Spleen (tissue), 11 donors: ENCODE results near the gene SHISA2. TPM values are rescaled to one million over a fixed set of nuclear protein-coding genes. Genes with fewer than 3 reads are reported as not detected.
"Not testable (repeated sequence)": the region's sequence is repeated elsewhere in the genome, so short reads cannot be mapped to it uniquely, and the experiment has no call there.

Experiments
- DNase-seq: peaks from one replicate; pipeline ENCODE4 v3.0.0-alpha.2; 2020
- H3K27ac ChIP-seq, 8 donors: fragments of 200-600 bp; sonication (generic) in 7 of 8; 1 replicate in 4 of 8; 2 replicates in 4 of 8; pipeline versions ENCODE4 v1.5.0 to v1.8.0; 2016 to 2021; ENCODE audit warnings: inconsistent platforms in 4 of 8, mild to moderate bottlenecking in 4 of 8, moderate library complexity in 1 of 8
- H3K27me3 ChIP-seq, 7 donors: fragments of 200-600 bp; sonication (generic) in 6 of 7; replicated peaks in 1 of 7; 1 replicate in 4 of 7; 2 replicates in 3 of 7; pipeline versions ENCODE4 v1.5.0 to v1.8.0; 2016 to 2021; ENCODE audit warnings: inconsistent platforms in 3 of 7, mild to moderate bottlenecking in 1 of 7
- H3K36me3 ChIP-seq, 6 donors: fragments of 200-600 bp; sonication (generic) in 5 of 6; 1 replicate in 4 of 6; 2 replicates in 2 of 6; pipeline versions ENCODE4 v1.5.0 to v1.8.0; 2016 to 2021; ENCODE audit warnings: inconsistent platforms in 2 of 6
- H3K4me1 ChIP-seq, 6 donors: fragments of 200-600 bp; sonication (generic) in 5 of 6; 1 replicate in 3 of 6; 2 replicates in 3 of 6; pipeline versions ENCODE4 v1.5.0 to v1.8.0; 2016 to 2021; ENCODE audit warnings: inconsistent platforms in 3 of 6
- H3K4me3 ChIP-seq, 8 donors: fragments of 200-600 bp; sonication (generic) in 7 of 8; 1 replicate in 4 of 8; 2 replicates in 4 of 8; pipeline versions ENCODE4 v1.5.0 to v1.8.0; 2016 to 2021; ENCODE audit warnings: inconsistent platforms in 4 of 8, mild to moderate bottlenecking in 4 of 8, moderate library complexity in 2 of 8
- H3K9me3 ChIP-seq, 8 donors: fragments of 200-600 bp; sonication (generic) in 7 of 8; 1 replicate in 4 of 8; 2 replicates in 4 of 8; pipeline versions ENCODE4 v1.5.0 to v1.8.0; 2016 to 2021; ENCODE audit warnings: inconsistent platforms in 4 of 8
- POLR2A ChIP-seq, 3 donors: fragments of 450-650 bp; IDR thresholded peaks; one replicate each; pipeline ENCODE4 v1.5.1; 2017; ENCODE audit warnings: antibody characterized with exemption in 3 of 3, mild to moderate bottlenecking in 1 of 3
- POLR2AphosphoS5 ChIP-seq, 3 donors: sonication (generic); formaldehyde crosslinking; IDR thresholded peaks; one replicate each; pipeline ENCODE4 v1.5.1; 2017; ENCODE audit warnings: antibody characterized with exemption in 3 of 3
- WGBS, 5 donors: extraction: QIAGEN DNeasy Blood & Tissue Kit in 3 of 5; methylation state at CpG; one replicate each; pipeline versions ENCODE4 v1.1.5 to v1.1.7; 2013 to 2018; 5-methylcytosine and 5-hydroxymethylcytosine counted together
- intact Hi-C: fragments of 100-400 bp; cut with DNase I; formaldehyde crosslinking; loops from one replicate; pipeline ENCODE4 v1.15.0; 2023; ENCODE audit warnings: low total_unique reads
- polyA plus RNA-seq, 3 donors: library from polyadenylated mRNA; stranded (reverse); fragments of 200-250 nt; gene quantifications; one replicate each; pipeline ENCODE4 v1.2.1, GENCODE V29; 2013
- total RNA-seq, 7 donors: library from RNA; depleted of rRNA in 3 of 7; stranded (reverse); fragments of >200 nt in 3 of 7; fragmentation: NEBNext Ultra II Directional in 4 of 7; extraction: Animal tissue kit (Norgen Biotek cat#: 25700) in 4 of 7; gene quantifications; one replicate each; pipeline versions ENCODE4 v1.1.0 to v1.2.1, GENCODE V29; 2016 to 2021
- TF ChIP-seq, protein P1 (sequence below), 11 experiments: fragments of 200-600 bp in 7 of 11; fragments of 450-650 bp in 4 of 11; sonication (generic) in 4 of 11; IDR thresholded peaks in 8 of 11; conservative IDR thresholded peaks in 3 of 11; 1 replicate in 7 of 11; 2 replicates in 4 of 11; pipeline versions ENCODE4 v1.4.0 to v1.8.0; 2016 to 2021; ENCODE audit warnings: antibody characterized with exemption in 11 of 11, inconsistent platforms in 4 of 11, mild to moderate bottlenecking in 1 of 11
- donor health status: healthy with polysubstance abuse.
- donor health status: DM: no; HTN: no; CAD: no; lungs with moderate emphysema.
- donor health status: DM: no; HTN: no; CAD: no.
- donor health status: Bipolar disorder and iron deficiency.
- donor health status: healthy.
- donor health status: DM: no; HTN: no; CAD: no.
- donor health status: DM: yes; HTN: yes; CAD: no.

The SHISA2 gene
- total and polyA plus RNA-seq, 10 donors: 0.27 to 1.5 (median 0.45) TPM; not detected in 2

DNA sequence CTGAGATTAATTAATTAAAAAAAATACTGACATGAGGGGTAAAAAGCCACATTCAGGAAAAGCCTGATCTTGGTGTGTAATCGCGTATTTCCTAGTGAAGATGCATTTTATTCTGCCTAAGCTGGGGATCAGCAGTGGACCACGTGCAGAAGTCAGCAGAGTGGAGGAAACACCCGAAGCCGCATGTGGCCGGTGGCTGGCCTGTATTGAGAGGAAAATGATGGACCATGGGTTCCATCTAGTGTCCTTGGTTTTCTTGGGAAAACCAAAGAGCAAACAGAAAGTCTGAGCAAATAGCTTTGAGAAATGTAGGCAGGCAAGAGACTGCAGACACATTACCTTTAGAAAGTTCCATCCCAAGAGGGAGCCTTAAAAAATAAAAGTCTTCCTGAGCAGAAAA is 23.7 kb upstream of the SHISA2 start:
- WGBS, 5 donors: 52 to 67% (median 57%) methylated on average over 6 of the region's 6 CpGs
- no peaks in the 10 kb centered on the region for H3K4me1 ChIP-seq
- intact Hi-C loops: no loop called here
- H3K4me3 ChIP-seq: no peak overlapping the region
- no peaks in the 10 kb centered on the region for H3K36me3 ChIP-seq
- TF ChIP-seq POLR2AphosphoS5 (IDR thresholded peaks at IDR 0.05) (no peak), POLR2A (IDR thresholded peaks at IDR 0.05) (no peak)
- TF ChIP-seq, protein P1, sequence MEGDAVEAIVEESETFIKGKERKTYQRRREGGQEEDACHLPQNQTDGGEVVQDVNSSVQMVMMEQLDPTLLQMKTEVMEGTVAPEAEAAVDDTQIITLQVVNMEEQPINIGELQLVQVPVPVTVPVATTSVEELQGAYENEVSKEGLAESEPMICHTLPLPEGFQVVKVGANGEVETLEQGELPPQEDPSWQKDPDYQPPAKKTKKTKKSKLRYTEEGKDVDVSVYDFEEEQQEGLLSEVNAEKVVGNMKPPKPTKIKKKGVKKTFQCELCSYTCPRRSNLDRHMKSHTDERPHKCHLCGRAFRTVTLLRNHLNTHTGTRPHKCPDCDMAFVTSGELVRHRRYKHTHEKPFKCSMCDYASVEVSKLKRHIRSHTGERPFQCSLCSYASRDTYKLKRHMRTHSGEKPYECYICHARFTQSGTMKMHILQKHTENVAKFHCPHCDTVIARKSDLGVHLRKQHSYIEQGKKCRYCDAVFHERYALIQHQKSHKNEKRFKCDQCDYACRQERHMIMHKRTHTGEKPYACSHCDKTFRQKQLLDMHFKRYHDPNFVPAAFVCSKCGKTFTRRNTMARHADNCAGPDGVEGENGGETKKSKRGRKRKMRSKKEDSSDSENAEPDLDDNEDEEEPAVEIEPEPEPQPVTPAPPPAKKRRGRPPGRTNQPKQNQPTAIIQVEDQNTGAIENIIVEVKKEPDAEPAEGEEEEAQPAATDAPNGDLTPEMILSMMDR (IDR thresholded peaks at IDR 0.05 in 8 of 11, conservative IDR thresholded peaks at IDR 0.05 in 3 of 11): no peak
- no peak for DNase-seq
- no peaks in the 10 kb centered on the region for H3K9me3 ChIP-seq
- no peak overlapping the region for H3K27ac ChIP-seq
- peaks cover 0 to 43% (median 0%) of the 10 kb centered on the region in 7 donors for H3K27me3 ChIP-seq

DNA sequence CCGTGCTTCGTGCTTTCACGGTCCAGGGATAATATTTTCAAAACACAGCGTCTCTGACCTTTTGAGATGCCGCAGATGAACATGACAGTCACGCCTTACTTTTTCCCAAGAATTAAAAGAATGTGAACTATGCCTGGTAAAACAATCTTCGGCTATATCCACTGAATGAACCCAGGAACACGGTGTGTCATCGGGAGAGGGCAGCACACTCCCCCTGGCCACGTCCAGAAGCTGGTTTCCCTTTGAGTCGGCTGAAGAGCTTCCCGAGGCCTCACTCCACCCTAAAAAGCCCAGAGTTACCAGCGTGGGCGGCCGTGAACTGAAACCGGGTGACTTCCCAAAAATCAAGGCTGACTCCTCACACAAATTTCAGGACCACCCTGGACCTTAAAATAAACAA is 22.9 kb upstream of the SHISA2 start:
- Histone ChIP-seq H3K36me3 (no peaks in the 10 kb centered on the region), H3K4me1 (no peaks in the 10 kb centered on the region), H3K9me3 (no peaks in the 10 kb centered on the region), H3K27ac (no peak overlapping the region), H3K27me3 (peaks cover 0 to 43% (median 0%) of the 10 kb centered on the region in 7 donors), H3K4me3 (no peak overlapping the region)
- 50 to 63% (median 56%) methylated on average over 16 of the region's 16 CpGs for WGBS, 5 donors
- TF ChIP-seq, protein P1 (IDR thresholded peaks at IDR 0.05 in 8 of 11, conservative IDR thresholded peaks at IDR 0.05 in 3 of 11): no peak
- TF ChIP-seq POLR2A (IDR thresholded peaks at IDR 0.05) (no peak), POLR2AphosphoS5 (IDR thresholded peaks at IDR 0.05) (no peak)
- intact Hi-C loops: loop anchor here (5.0 kb wide), 1 partner anchor 502 kb away; no protein-coding TSS in a partner anchor
- DNase-seq: no peak

DNA sequence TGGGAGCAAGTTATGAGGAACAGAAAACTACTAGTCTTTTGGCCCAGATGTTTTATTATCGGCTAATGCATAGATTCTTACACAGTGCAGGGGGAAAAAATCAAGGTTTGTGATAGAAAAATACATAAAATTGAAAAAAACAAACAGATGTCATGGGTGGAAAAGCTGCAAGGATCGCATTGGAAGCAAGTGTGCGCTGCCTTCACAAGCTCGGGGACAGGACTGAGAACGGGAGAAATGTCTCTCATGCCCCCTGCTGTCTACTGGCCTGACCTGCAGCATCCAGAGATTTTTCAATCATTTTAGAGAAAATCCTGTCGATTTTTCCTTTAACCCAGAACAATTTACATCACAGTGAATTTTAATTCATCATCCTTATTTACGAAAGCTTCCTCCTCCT is 20.5 kb upstream of the SHISA2 start:
- not testable (repeated sequence) for DNase-seq

DNA sequence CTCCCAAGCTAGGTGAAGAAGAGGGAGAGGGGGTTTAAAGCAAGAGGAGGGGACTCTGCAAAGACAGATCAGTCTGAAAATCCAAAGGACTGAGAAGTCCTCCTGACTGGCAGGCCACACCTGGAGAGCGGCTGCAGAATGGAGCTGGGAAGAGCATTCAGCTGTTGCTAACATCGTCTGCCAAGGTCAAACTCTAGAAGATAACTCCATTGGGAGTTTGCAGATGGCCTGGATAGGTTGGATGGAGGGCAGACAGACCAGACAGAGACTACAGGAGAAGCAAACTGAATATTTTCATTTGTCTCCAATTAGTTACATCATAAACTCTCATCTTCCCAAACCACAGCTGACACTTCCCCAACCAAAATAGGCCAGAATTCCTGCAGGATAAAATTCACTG is 19.9 kb upstream of the SHISA2 start:
- no peak for TF ChIP-seq POLR2A (IDR thresholded peaks at IDR 0.05)
- no peak for TF ChIP-seq POLR2AphosphoS5 (IDR thresholded peaks at IDR 0.05)
- TF ChIP-seq, protein P1 (IDR thresholded peaks at IDR 0.05 in 8 of 11, conservative IDR thresholded peaks at IDR 0.05 in 3 of 11): no peak
- no peaks in the 10 kb centered on the region for H3K4me1 ChIP-seq
- intact Hi-C loops: loop anchor here (5.0 kb wide), 1 partner anchor 499 kb away; no protein-coding TSS in a partner anchor
- no peak for DNase-seq
- peaks cover 0 to 41% (median 0%) of the 10 kb centered on the region in 7 donors for H3K27me3 ChIP-seq
- no peak overlapping the region for H3K4me3 ChIP-seq
- H3K36me3 ChIP-seq: no peaks in the 10 kb centered on the region
- no peaks in the 10 kb centered on the region for H3K9me3 ChIP-seq
- 68 to 80% (median 78%) methylated on average over 2 of the region's 2 CpGs for WGBS, 5 donors
- no peak overlapping the region for H3K27ac ChIP-seq

More for the DNA sequence above, 20.5 kb upstream of the SHISA2 start:
- H3K36me3 ChIP-seq, H3K27ac ChIP-seq, H3K4me1 ChIP-seq, H3K4me3 ChIP-seq, H3K9me3 ChIP-seq: not testable (repeated sequence)
- H3K27me3 ChIP-seq: peaks cover 0 to 45% (median 0%) of the 10 kb centered on the region in 7 donors
- TF ChIP-seq, protein P1 (IDR thresholded peaks at IDR 0.05 in 8 of 11, conservative IDR thresholded peaks at IDR 0.05 in 3 of 11): peak in 2 of 11 experiments; percentile 13 to 28
- 13 to 18% (median 17%) methylated on average over 4 to 6 of the region's 7 CpGs for WGBS, 5 donors
- intact Hi-C loops: loop anchor here (5.0 kb wide), 1 partner anchor 500 kb away; no protein-coding TSS in a partner anchor

DNA sequence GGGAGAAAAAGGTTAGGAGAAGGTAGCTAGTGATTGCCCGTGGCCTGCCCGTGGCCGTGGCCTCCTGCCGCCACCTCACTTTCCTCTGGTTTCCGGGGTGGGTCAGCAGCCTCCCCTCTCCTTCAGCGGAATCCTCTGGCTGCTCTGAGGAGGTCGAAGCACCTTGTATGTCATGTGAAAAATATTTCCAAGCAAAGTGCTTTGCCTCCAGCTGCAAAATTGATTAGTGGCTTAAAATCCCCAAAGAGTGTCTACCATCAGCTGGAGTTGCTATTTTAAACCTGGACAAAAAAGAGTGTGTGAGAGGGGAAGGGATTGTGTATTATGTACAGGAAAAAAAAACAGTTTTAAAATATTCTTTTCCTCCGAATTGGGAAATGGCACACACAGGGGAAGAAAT is 17.8 kb upstream of the SHISA2 start:
- H3K4me1 ChIP-seq, H3K27ac ChIP-seq, H3K36me3 ChIP-seq, H3K4me3 ChIP-seq, H3K9me3 ChIP-seq, DNase-seq: not testable (repeated sequence)
- 65 to 84% (median 74%) methylated on average over 7 to 8 of the region's 8 CpGs for WGBS, 5 donors
- intact Hi-C loops: loop anchor here (5.0 to 10.0 kb wide), 2 partner anchors 245 to 497 kb away; no protein-coding TSS in a partner anchor
- H3K27me3 ChIP-seq: peaks cover 0 to 21% (median 0%) of the 10 kb centered on the region in 7 donors

DNA sequence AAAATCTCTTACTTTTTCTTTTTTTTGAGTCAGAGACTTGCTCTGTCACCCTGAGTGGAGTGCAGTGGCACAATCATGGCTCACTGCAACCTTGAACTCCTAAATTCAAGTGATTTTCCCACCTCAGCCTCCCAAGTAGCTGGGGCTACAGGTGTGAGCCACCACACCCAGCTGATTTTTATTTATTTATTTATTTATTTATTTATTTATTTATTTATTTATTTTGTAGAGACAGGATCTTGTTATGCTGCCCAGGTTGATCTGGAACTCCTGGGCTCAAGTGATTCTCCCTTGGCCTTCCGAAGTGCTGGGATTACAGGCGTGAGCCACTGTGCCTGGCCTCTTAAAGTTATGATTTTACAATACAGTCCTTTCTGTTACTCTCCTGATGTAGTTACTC is 16.6 kb upstream of the SHISA2 start:
- H3K4me3 ChIP-seq, H3K36me3 ChIP-seq, H3K27ac ChIP-seq, DNase-seq, H3K4me1 ChIP-seq, H3K9me3 ChIP-seq: not testable (repeated sequence)
- H3K27me3 ChIP-seq: peaks cover 0 to 11% (median 0%) of the 10 kb centered on the region in 7 donors
- WGBS, 5 donors: 89 to 100% (median 94%) methylated on average over 2 of the region's 2 CpGs
- intact Hi-C loops: loop anchor here (10.0 kb wide), 1 partner anchor 244 kb away; no protein-coding TSS in a partner anchor
